ENCODE data around the gene ANKRD29. TPM values are rescaled to one million over a fixed set of nuclear protein-coding genes. Genes with fewer than 3 reads are reported as not detected.
"Not testable (repeated sequence)": the region's sequence is repeated elsewhere in the genome, so short reads cannot be mapped to it uniquely, and the experiment has no call there.

ANKRD29 gene
- total RNA-seq, 1 experiment from 2014 or later: 2.9 TPM

GRCh38 chr18:23643815-23644490 is 18.8 kb downstream of the ANKRD29 start:
- DNase-seq: no peak
- H3K4me3 ChIP-seq (ENCODE audit: insufficient read depth, low read depth, low read length): no peak overlapping the region
- H3K27me3 ChIP-seq (ENCODE audit: control insufficient read depth, insufficient read depth, low read length): no peaks in the 10 kb centered on the region
- no peaks in the 10 kb centered on the region; the same call in 1 of the 2 replicates for H3K36me3 ChIP-seq (replicated peaks; ENCODE audit: control insufficient read depth, insufficient read depth, low read length)

- Histone ChIP-seq H3K27me3 (ENCODE audit: control insufficient read depth, insufficient read depth, low read length) (no peaks in the 10 kb centered on the region), H3K36me3 (replicated peaks; ENCODE audit: control insufficient read depth, insufficient read depth, low read length) (no peaks in the 10 kb centered on the region), H3K4me3 (ENCODE audit: insufficient read depth, low read depth, low read length) (no peak overlapping the region)
- no peak for DNase-seq
Measured at GRCh38 chr18:23641937-23642666, 20.6 kb downstream of the ANKRD29 start.

- Histone ChIP-seq H3K4me3 (ENCODE audit: insufficient read depth, low read depth, low read length) (no peak overlapping the region), H3K27me3 (ENCODE audit: control insufficient read depth, insufficient read depth, low read length) (no peaks in the 10 kb centered on the region), H3K36me3 (replicated peaks; ENCODE audit: control insufficient read depth, insufficient read depth, low read length) (no peaks in the 10 kb centered on the region)
- peak; percentile 8 for DNase-seq
Measured at GRCh38 chr18:23641143-23641720, 21.5 kb downstream of the ANKRD29 start.

- DNase-seq: peak; percentile 51
- Histone ChIP-seq H3K4me3 (ENCODE audit: insufficient read depth, low read depth, low read length) (no peak overlapping the region), H3K27me3 (ENCODE audit: control insufficient read depth, insufficient read depth, low read length) (no peaks in the 10 kb centered on the region), H3K36me3 (replicated peaks; ENCODE audit: control insufficient read depth, insufficient read depth, low read length) (no peaks in the 10 kb centered on the region)
Measured at GRCh38 chr18:23640052-23640451, 22.7 kb downstream of the ANKRD29 start.

- H3K27me3 ChIP-seq (ENCODE audit: control insufficient read depth, insufficient read depth, low read length); DNase-seq; H3K36me3 ChIP-seq (replicated peaks; ENCODE audit: control insufficient read depth, insufficient read depth, low read length); H3K4me3 ChIP-seq (ENCODE audit: insufficient read depth, low read depth, low read length): not testable (repeated sequence)
Measured at GRCh38 chr18:23636433-23636832, 26.3 kb downstream of the ANKRD29 start.

- DNase-seq: no peak
- Histone ChIP-seq H3K4me3 (ENCODE audit: insufficient read depth, low read depth, low read length) (no peak overlapping the region), H3K36me3 (replicated peaks; ENCODE audit: control insufficient read depth, insufficient read depth, low read length) (no peaks in the 10 kb centered on the region), H3K27me3 (ENCODE audit: control insufficient read depth, insufficient read depth, low read length) (no peaks in the 10 kb centered on the region)
Measured at GRCh38 chr18:23636071-23636399, 26.7 kb downstream of the ANKRD29 start.

- DNase-seq: peak; percentile 65
- H3K27me3 ChIP-seq (ENCODE audit: control insufficient read depth, insufficient read depth, low read length): no peaks in the 10 kb centered on the region
Measured at GRCh38 chr18:23635283-23636070, 27.2 kb downstream of the ANKRD29 start.

GRCh38 chr18:23634692-23635091 is 28.0 kb downstream of the ANKRD29 start:
- Histone ChIP-seq H3K36me3 (replicated peaks; ENCODE audit: control insufficient read depth, insufficient read depth, low read length) (no peaks in the 10 kb centered on the region), H3K4me3 (ENCODE audit: insufficient read depth, low read depth, low read length) (no peak overlapping the region), H3K27me3 (ENCODE audit: control insufficient read depth, insufficient read depth, low read length) (no peaks in the 10 kb centered on the region)
- DNase-seq: no peak

More at GRCh38 chr18:23635283-23636070, 27.2 kb downstream of the ANKRD29 start:
- H3K4me3 ChIP-seq (ENCODE audit: insufficient read depth, low read depth, low read length): no peak overlapping the region
- no peaks in the 10 kb centered on the region for H3K36me3 ChIP-seq (replicated peaks; ENCODE audit: control insufficient read depth, insufficient read depth, low read length)

- H3K27me3 ChIP-seq (ENCODE audit: control insufficient read depth, insufficient read depth, low read length): no peaks in the 10 kb centered on the region
- H3K4me3 ChIP-seq (ENCODE audit: insufficient read depth, low read depth, low read length): no peak overlapping the region
- no peaks in the 10 kb centered on the region for H3K36me3 ChIP-seq (replicated peaks; ENCODE audit: control insufficient read depth, insufficient read depth, low read length)
- no peak for DNase-seq
Measured at GRCh38 chr18:23632615-23633014, 30.1 kb downstream of the ANKRD29 start.

GRCh38 chr18:23631746-23632145 is 31.0 kb downstream of the ANKRD29 start:
- Histone ChIP-seq H3K4me3 (ENCODE audit: insufficient read depth, low read depth, low read length) (no peak overlapping the region), H3K36me3 (replicated peaks; ENCODE audit: control insufficient read depth, insufficient read depth, low read length) (no peaks in the 10 kb centered on the region), H3K27me3 (ENCODE audit: control insufficient read depth, insufficient read depth, low read length) (no peaks in the 10 kb centered on the region)
- peak; percentile 61 for DNase-seq

- Histone ChIP-seq H3K4me3 (ENCODE audit: insufficient read depth, low read depth, low read length) (no peak overlapping the region), H3K36me3 (replicated peaks; ENCODE audit: control insufficient read depth, insufficient read depth, low read length) (no peaks in the 10 kb centered on the region), H3K27me3 (ENCODE audit: control insufficient read depth, insufficient read depth, low read length) (no peaks in the 10 kb centered on the region)
- no peak for DNase-seq
Measured at GRCh38 chr18:23631312-23631711, 31.4 kb downstream of the ANKRD29 start.

GRCh38 chr18:23629444-23629946 is 33.2 kb downstream of the ANKRD29 start:
- H3K4me3 ChIP-seq (ENCODE audit: insufficient read depth, low read depth, low read length): no peak overlapping the region
- DNase-seq: no peak

GRCh38 chr18:23627970-23628369 is 34.7 kb downstream of the ANKRD29 start:
- Histone ChIP-seq H3K4me3 (ENCODE audit: insufficient read depth, low read depth, low read length) (no peak overlapping the region), H3K36me3 (replicated peaks; ENCODE audit: control insufficient read depth, insufficient read depth, low read length) (no peaks in the 10 kb centered on the region), H3K27me3 (ENCODE audit: control insufficient read depth, insufficient read depth, low read length) (no peaks in the 10 kb centered on the region)
- DNase-seq: no peak

More at GRCh38 chr18:23629444-23629946, 33.2 kb downstream of the ANKRD29 start:
- Histone ChIP-seq H3K27me3 (ENCODE audit: control insufficient read depth, insufficient read depth, low read length) (no peaks in the 10 kb centered on the region), H3K36me3 (replicated peaks; ENCODE audit: control insufficient read depth, insufficient read depth, low read length) (no peaks in the 10 kb centered on the region)

GRCh38 chr18:23627321-23627720 is 35.4 kb downstream of the ANKRD29 start:
- Histone ChIP-seq H3K4me3 (ENCODE audit: insufficient read depth, low read depth, low read length) (no peak overlapping the region), H3K27me3 (ENCODE audit: control insufficient read depth, insufficient read depth, low read length) (no peaks in the 10 kb centered on the region)
- no peak for DNase-seq

More at GRCh38 chr18:23627321-23627720, 35.4 kb downstream of the ANKRD29 start:
- H3K36me3 ChIP-seq (replicated peaks; ENCODE audit: control insufficient read depth, insufficient read depth, low read length): no peaks in the 10 kb centered on the region
